ENCODE data around the gene ATP10A.
"Not testable (repeated sequence)": the region's sequence is repeated elsewhere in the genome, so short reads cannot be mapped to it uniquely, and the experiment has no call there.

The ATP10A gene

DNA sequence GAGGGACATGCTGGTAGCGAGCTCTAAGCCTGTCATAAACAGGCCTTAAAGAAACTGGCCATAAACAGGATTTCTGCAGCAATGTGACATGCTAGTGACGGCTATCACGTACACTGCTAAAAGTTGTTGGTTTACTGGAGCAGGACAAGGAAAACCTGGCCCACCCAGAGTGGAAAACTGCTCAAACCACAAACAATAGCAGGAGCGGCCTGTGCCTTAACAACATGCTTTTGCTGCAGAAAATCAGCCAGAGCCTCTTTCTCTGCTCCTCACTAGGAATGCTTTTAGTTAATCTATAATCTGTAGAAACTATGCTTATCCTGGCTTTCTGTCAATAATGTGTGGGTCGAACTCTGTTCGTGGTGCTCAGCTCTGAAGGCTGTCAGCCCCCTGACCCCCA is 221.4 kb downstream of the ATP10A start:
- Histone ChIP-seq H3K27me3 (ENCODE audit: control insufficient read depth, insufficient read depth, low read length, poor library complexity, severe bottlenecking) (peaks cover 17% of the 10 kb centered on the region), H3K36me3 (ENCODE audit: control insufficient read depth, insufficient read depth, low read length) (no peaks in the 10 kb centered on the region), H3K4me3 (ENCODE audit: insufficient read depth, low read depth, low read length) (no peak overlapping the region), H3K27ac (ENCODE audit: insufficient read depth, low read depth, low read length, poor library complexity, severe bottlenecking) (no peak overlapping the region), H3K9me3 (ENCODE audit: control insufficient read depth, low read length) (no peaks in the 10 kb centered on the region), H3K4me1 (ENCODE audit: control insufficient read depth, insufficient read depth, low read length) (peaks cover 44% of the 10 kb centered on the region)
- 53 to 57% methylated on average over 5 to 6 of the region's 6 CpGs for WGBS, 2 experiments

DNA sequence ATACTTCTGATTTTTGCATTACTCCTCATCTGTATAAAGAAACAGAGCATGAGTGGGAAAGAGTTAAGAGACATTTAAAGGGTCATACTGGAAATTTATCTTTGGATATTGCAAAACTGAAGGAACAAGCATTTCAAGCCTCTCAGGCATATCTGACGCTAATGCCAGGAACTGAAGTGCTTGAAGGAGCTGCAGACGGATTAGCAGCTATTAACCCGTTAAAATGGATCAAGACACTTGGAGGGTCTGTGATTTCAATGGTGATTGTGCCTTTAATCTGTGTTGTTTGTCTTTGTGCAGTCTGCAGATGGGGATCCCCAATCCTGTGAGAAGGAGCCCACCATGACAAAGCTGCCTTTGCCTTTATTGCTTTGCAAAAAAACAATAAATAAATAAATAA is 221.8 kb downstream of the ATP10A start:
- Histone ChIP-seq H3K4me1 (ENCODE audit: control insufficient read depth, insufficient read depth, low read length) (peaks cover 44% of the 10 kb centered on the region), H3K36me3 (ENCODE audit: control insufficient read depth, insufficient read depth, low read length) (no peaks in the 10 kb centered on the region), H3K27ac (ENCODE audit: insufficient read depth, low read depth, low read length, poor library complexity, severe bottlenecking) (no peak overlapping the region), H3K9me3 (ENCODE audit: control insufficient read depth, low read length) (no peaks in the 10 kb centered on the region), H3K4me3 (ENCODE audit: insufficient read depth, low read depth, low read length) (no peak overlapping the region), H3K27me3 (ENCODE audit: control insufficient read depth, insufficient read depth, low read length, poor library complexity, severe bottlenecking) (peaks cover 17% of the 10 kb centered on the region)
- WGBS, 2 experiments, result 39 to 50% methylated on average over 3 of the region's 3 CpGs

DNA sequence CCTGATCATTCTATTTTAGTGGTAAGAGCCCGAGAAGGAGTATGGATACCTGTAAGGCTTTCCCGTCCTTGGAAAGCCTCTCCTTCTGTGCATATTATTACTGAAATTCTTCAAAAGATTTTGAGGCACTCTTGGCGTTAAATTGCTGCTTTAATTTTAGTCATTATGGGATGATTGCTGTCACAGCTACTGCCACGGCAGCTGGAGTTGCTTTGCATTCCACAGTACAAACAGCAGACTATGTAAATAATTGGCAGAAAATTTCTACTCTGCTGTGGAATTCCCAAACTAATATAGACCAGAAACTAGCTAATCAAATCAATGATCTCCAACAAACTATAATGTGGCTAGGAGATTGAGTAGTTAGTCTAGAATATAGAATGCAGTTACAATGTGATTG is 222.2 kb downstream of the ATP10A start:
- H3K27ac ChIP-seq (ENCODE audit: insufficient read depth, low read depth, low read length, poor library complexity, severe bottlenecking); H3K4me3 ChIP-seq (ENCODE audit: insufficient read depth, low read depth, low read length); H3K36me3 ChIP-seq (ENCODE audit: control insufficient read depth, insufficient read depth, low read length); H3K9me3 ChIP-seq (ENCODE audit: control insufficient read depth, low read length): not testable (repeated sequence)
- peaks cover 44% of the 10 kb centered on the region for H3K4me1 ChIP-seq (ENCODE audit: control insufficient read depth, insufficient read depth, low read length)
- H3K27me3 ChIP-seq (ENCODE audit: control insufficient read depth, insufficient read depth, low read length, poor library complexity, severe bottlenecking), result peaks cover 17% of the 10 kb centered on the region
- 78 to 92% methylated on average over 3 to 4 of the region's 4 CpGs for WGBS, 2 experiments

DNA sequence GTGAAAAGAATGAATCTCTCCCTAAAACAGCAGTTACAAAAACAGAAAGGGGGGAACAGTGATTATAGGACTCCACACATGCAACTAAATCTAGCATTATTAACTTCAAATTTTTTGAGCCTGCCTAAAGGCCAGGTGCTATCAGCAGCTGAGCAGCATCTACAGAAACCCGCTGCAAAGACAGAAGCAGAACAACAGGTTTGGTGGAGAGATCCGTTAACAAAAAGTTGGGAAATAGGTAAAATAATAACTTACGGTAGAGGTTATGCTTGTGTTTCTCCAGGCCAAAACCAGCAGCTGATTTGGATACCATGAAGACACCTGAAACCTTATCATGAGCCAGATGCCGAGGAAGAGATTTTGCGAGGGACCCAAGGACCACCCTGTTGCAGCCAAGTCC is 222.7 kb downstream of the ATP10A start:
- no peaks in the 10 kb centered on the region for H3K36me3 ChIP-seq (ENCODE audit: control insufficient read depth, insufficient read depth, low read length)
- WGBS, 2 experiments, result 87 to 90% methylated on average over 5 of the region's 5 CpGs
- peaks cover 17% of the 10 kb centered on the region for H3K27me3 ChIP-seq (ENCODE audit: control insufficient read depth, insufficient read depth, low read length, poor library complexity, severe bottlenecking)
- H3K4me1 ChIP-seq (ENCODE audit: control insufficient read depth, insufficient read depth, low read length), result peaks cover 44% of the 10 kb centered on the region
- no peak overlapping the region for H3K27ac ChIP-seq (ENCODE audit: insufficient read depth, low read depth, low read length, poor library complexity, severe bottlenecking)
- H3K9me3 ChIP-seq (ENCODE audit: control insufficient read depth, low read length), result no peaks in the 10 kb centered on the region
- no peak overlapping the region for H3K4me3 ChIP-seq (ENCODE audit: insufficient read depth, low read depth, low read length)

DNA sequence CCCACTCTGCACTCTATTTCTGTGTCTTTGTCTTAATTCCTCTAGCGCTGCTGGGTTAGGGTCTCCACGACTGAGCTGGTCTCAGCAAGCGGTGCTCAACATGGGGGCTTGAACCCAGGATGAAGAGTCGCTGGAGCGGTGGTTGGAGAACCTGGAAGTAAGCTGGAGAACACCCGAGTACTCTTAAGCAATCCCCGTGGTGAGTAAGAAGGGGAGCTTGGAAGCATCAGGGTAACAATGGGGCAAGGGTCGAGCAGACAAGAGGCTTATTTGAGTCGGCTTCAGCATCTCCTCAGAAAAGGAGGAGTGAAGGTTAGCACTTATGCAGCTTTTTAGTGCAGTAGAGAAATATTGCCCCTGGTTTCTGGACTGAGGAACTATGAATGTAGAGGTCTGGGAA is 226.6 kb downstream of the ATP10A start:
- H3K27ac ChIP-seq (ENCODE audit: insufficient read depth, low read depth, low read length, poor library complexity, severe bottlenecking); H3K4me3 ChIP-seq (ENCODE audit: insufficient read depth, low read depth, low read length): not testable (repeated sequence)
- 83 to 84% methylated on average over 9 of the region's 9 CpGs for WGBS, 2 experiments

DNA sequence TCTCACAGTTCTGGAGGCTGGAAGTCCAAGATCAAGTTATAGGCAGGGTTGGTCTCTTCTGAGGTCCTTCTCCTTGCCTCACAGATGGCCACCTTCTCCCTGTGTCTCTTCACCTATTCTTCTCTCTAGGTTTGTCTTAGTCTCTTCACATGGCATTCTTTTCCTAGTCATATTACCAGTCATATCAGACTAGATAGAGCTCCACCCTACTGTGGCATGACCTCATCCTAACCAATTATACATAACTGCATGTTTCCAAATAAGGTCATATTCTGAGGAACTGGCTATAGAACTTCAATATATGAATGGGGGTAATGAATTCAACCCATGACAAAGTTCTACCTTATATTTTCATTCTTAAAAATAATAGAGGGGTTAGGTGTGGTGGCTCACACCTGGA is 227.9 kb downstream of the ATP10A start:
- Histone ChIP-seq H3K27me3 (ENCODE audit: control insufficient read depth, insufficient read depth, low read length, poor library complexity, severe bottlenecking) (peaks cover 6% of the 10 kb centered on the region), H3K4me3 (ENCODE audit: insufficient read depth, low read depth, low read length) (no peak overlapping the region), H3K36me3 (ENCODE audit: control insufficient read depth, insufficient read depth, low read length) (no peaks in the 10 kb centered on the region), H3K4me1 (ENCODE audit: control insufficient read depth, insufficient read depth, low read length) (no peaks in the 10 kb centered on the region), H3K27ac (ENCODE audit: insufficient read depth, low read depth, low read length, poor library complexity, severe bottlenecking) (no peak overlapping the region), H3K9me3 (ENCODE audit: control insufficient read depth, low read length) (no peaks in the 10 kb centered on the region)

More for the DNA sequence above, 226.6 kb downstream of the ATP10A start:
- H3K9me3 ChIP-seq (ENCODE audit: control insufficient read depth, low read length); H3K36me3 ChIP-seq (ENCODE audit: control insufficient read depth, insufficient read depth, low read length); H3K27me3 ChIP-seq (ENCODE audit: control insufficient read depth, insufficient read depth, low read length, poor library complexity, severe bottlenecking): not testable (repeated sequence)
- H3K4me1 ChIP-seq (ENCODE audit: control insufficient read depth, insufficient read depth, low read length), result peaks cover 11% of the 10 kb centered on the region

DNA sequence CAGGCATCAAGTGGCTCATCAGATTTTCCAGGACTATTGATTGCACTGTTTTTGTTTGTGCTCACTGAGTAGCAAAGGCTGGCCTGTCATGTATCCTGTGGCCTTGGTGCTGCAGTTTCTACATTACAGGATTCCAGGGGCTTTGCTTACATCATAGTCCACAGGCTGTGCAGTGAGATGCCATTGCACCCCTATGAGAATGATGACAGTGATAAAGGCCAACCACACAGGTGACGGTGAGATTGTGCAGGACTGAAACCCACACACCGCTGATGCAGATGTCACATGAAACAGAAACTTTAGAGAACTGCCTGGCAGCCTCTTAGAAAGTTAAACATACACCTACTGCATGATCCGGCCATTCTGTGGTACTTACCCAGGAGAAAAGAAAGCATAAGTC is 229.3 kb downstream of the ATP10A start:
- no peaks in the 10 kb centered on the region for H3K36me3 ChIP-seq (ENCODE audit: control insufficient read depth, insufficient read depth, low read length)
- H3K4me3 ChIP-seq (ENCODE audit: insufficient read depth, low read depth, low read length), result no peak overlapping the region
- H3K4me1 ChIP-seq (ENCODE audit: control insufficient read depth, insufficient read depth, low read length), result no peaks in the 10 kb centered on the region
- 60 to 64% methylated on average over 3 of the region's 3 CpGs for WGBS, 2 experiments
- no peaks in the 10 kb centered on the region for H3K27me3 ChIP-seq (ENCODE audit: control insufficient read depth, insufficient read depth, low read length, poor library complexity, severe bottlenecking)
- H3K27ac ChIP-seq (ENCODE audit: insufficient read depth, low read depth, low read length, poor library complexity, severe bottlenecking), result no peak overlapping the region
- no peaks in the 10 kb centered on the region for H3K9me3 ChIP-seq (ENCODE audit: control insufficient read depth, low read length)

DNA sequence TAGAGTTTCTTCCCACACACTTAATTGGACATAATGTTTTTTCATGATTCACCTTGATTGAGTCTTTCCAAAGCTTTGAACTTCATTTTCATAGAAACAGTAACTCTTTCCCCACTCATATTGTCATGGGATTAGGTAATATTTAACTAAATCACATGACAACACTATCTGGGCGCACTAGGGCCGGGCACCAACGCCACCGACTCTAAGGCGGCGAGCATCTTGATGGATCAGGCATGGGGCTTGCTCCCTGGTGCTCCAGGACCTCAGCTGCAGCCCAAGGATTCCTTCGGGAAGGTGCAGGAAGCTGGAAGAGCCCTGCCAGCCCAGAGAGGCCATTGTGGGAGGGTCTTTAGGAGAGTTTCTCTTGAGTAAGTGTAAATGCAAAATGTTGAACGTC is 231.2 kb downstream of the ATP10A start:
- H3K27ac ChIP-seq (ENCODE audit: insufficient read depth, low read depth, low read length, poor library complexity, severe bottlenecking), result no peak overlapping the region
- 92 to 94% methylated on average over 8 of the region's 8 CpGs for WGBS, 2 experiments
- no peaks in the 10 kb centered on the region for H3K9me3 ChIP-seq (ENCODE audit: control insufficient read depth, low read length)
- H3K4me1 ChIP-seq (ENCODE audit: control insufficient read depth, insufficient read depth, low read length), result no peaks in the 10 kb centered on the region
- H3K4me3 ChIP-seq (ENCODE audit: insufficient read depth, low read depth, low read length), result no peak overlapping the region
- H3K36me3 ChIP-seq (ENCODE audit: control insufficient read depth, insufficient read depth, low read length), result no peaks in the 10 kb centered on the region
- H3K27me3 ChIP-seq (ENCODE audit: control insufficient read depth, insufficient read depth, low read length, poor library complexity, severe bottlenecking), result no peaks in the 10 kb centered on the region
